SU-DHL-6 (cell line): ENCODE measurements around the gene RNF123.

Source experiments
- H2AFZ ChIP-seq: fragments of 200-600 bp; sonication (generic); 2 replicates; pipeline ENCODE4 v1.6.1; 2014; ENCODE audit warnings: low read depth, mild to moderate bottlenecking, moderate library complexity, mixed read lengths, antibody characterized with exemption, low read length; ENCODE audit not compliant: severe bottlenecking
- H3F3A ChIP-seq: fragments of 200-600 bp; shearing (Covaris generic); 2 replicates; pipeline ENCODE4 v1.6.0; 2016; ENCODE audit warnings: antibody characterized with exemption, mild to moderate bottlenecking; ENCODE audit not compliant: insufficient read depth
- H3K27ac ChIP-seq: fragments of 200-600 bp; sonication (generic); 2 replicates; pipeline ENCODE4 v1.5.1; 2016; ENCODE audit warnings: low read depth, mild to moderate bottlenecking, low read length, moderate library complexity, mixed read lengths
- H3K27me3 ChIP-seq: fragments of 200-600 bp; sonication (generic), shearing (Covaris generic); 2 replicates; pipeline ENCODE4 v1.6.0; 2014; ENCODE audit warnings: mild to moderate bottlenecking, low read length
- H3K36me3 ChIP-seq: fragments of 200-600 bp; sonication (generic); 2 replicates; pipeline ENCODE4 v1.6.1; 2014; ENCODE audit warnings: mild to moderate bottlenecking, low read length, mixed read lengths
- H3K4me2 ChIP-seq: fragments of 300-600, 200-600 bp; shearing (Covaris generic), sonication (generic); 2 replicates; pipeline ENCODE4 v1.6.0; 2014; ENCODE audit warnings: low read length, low read depth, mild to moderate bottlenecking; ENCODE audit not compliant: poor library complexity, severe bottlenecking
- H3K4me3 ChIP-seq: fragments of 200-600 bp; sonication (generic); 2 replicates; pipeline ENCODE4 v1.5.1; 2014; ENCODE audit warnings: antibody characterized with exemption, low read length, mild to moderate bottlenecking, mixed read lengths; ENCODE audit not compliant: insufficient read depth, poor library complexity, severe bottlenecking
- H3K79me2 ChIP-seq: fragments of 200-600 bp; sonication (generic); 2 replicates; pipeline ENCODE4 v1.6.1; 2014; ENCODE audit warnings: mild to moderate bottlenecking, low read length, moderate library complexity; ENCODE audit not compliant: insufficient read depth
- H3K9ac ChIP-seq: fragments of 200-600 bp; sonication (generic); 2 replicates; pipeline ENCODE4 v1.7.0; 2014; ENCODE audit warnings: mild to moderate bottlenecking, low read length
- H3K9me2 ChIP-seq: fragments of 200-600 bp; sonication (generic); replicated peaks from 2 replicates; pipeline ENCODE4 v1.6.1; 2014; ENCODE audit warnings: low read length; ENCODE audit not compliant: insufficient read depth
- H3K9me3 ChIP-seq: fragments of 200-600 bp; sonication (generic); 2 replicates; pipeline ENCODE4 v1.6.1; 2014; ENCODE audit warnings: low read length, mixed read lengths; ENCODE audit not compliant: insufficient read depth
- H4K20me1 ChIP-seq: fragments of 200-600 bp; sonication (generic); 2 replicates; pipeline ENCODE4 v1.6.1; 2014; ENCODE audit warnings: low read depth, mild to moderate bottlenecking, antibody characterized with exemption, low read length, moderate library complexity, mixed read lengths
- CTCF ChIP-seq: fragments of 200-600 bp; sonication (generic); IDR thresholded peaks from one replicate; pipeline ENCODE4 v1.5.1; 2017; ENCODE audit warnings: antibody characterized with exemption, mild to moderate bottlenecking, low read length, moderate library complexity; ENCODE audit not compliant: insufficient read depth, poor library complexity, severe bottlenecking
- EZH2phosphoT487 ChIP-seq: fragments of 200-600 bp; sonication (generic), shearing (Covaris generic); conservative IDR thresholded peaks from 2 replicates; pipeline ENCODE4 v1.6.1; 2018; ENCODE audit warnings: mild to moderate bottlenecking, antibody characterized with exemption, low read length, moderate library complexity, mixed read lengths

RNF123 gene

GRCh38 chr3:49716169-49716568 lies 26.8 kb downstream of the RNF123 start:
- H3K36me3 ChIP-seq = no peaks in the 10 kb centered on the region
- H2AFZ ChIP-seq = no peak overlapping the region
- H3F3A ChIP-seq = peaks cover 6% of the 10 kb centered on the region; the same call in 1 of the 2 replicates
- no peak overlapping the region for H3K27ac ChIP-seq
- no peaks in the 10 kb centered on the region for H4K20me1 ChIP-seq
- H3K9me3 ChIP-seq = no peaks in the 10 kb centered on the region
- no peaks in the 10 kb centered on the region for H3K9me2 ChIP-seq
- H3K4me3 ChIP-seq = no peak overlapping the region
- H3K9ac ChIP-seq = no peak overlapping the region
- TF ChIP-seq EZH2phosphoT487 = no peak
- no peak for TF ChIP-seq CTCF
- H3K79me2 ChIP-seq = no peaks in the 10 kb centered on the region
- H3K4me2 ChIP-seq = no peak overlapping the region
- no peaks in the 10 kb centered on the region for H3K27me3 ChIP-seq

DNA sequence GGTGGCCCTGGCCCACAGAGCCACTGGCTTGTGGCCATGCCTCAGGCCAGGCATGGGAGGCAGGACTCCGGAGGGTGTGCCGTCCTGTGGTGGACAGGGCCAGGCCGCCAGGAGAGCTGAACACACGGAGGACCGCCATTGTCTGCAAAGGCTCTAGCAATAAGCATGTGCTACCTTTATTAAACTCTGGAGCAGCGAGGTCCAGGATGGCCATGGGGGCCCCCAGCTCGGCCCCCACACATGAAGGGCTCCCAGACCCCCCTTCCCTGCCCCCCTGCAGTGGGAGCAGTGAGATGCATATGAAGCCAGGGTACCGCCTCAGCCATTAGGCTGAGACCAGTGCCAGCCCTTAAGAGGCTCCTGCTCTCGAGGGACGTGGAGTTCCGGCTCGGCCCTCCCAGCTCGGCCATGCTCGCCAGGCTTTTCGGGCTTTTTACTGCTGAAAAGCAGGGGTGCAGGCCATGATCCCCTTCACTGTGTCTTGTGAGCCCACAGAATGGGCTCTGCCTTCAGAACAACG lies 27.4 kb downstream of the RNF123 start:
- Histone ChIP-seq H3K9me2 (no peaks in the 10 kb centered on the region), H3K36me3 (no peaks in the 10 kb centered on the region), H3K9ac (no peak overlapping the region), H4K20me1 (no peaks in the 10 kb centered on the region), H3K27me3 (no peaks in the 10 kb centered on the region), H3K27ac (no peak overlapping the region), H3K79me2 (no peaks in the 10 kb centered on the region), H2AFZ (no peak overlapping the region), H3K4me2 (no peak overlapping the region), H3F3A (peaks cover 9% of the 10 kb centered on the region; the same call in 1 of the 2 replicates), H3K4me3 (no peak overlapping the region), H3K9me3 (no peaks in the 10 kb centered on the region)
- TF ChIP-seq EZH2phosphoT487 (no peak), CTCF (no peak)

DNA sequence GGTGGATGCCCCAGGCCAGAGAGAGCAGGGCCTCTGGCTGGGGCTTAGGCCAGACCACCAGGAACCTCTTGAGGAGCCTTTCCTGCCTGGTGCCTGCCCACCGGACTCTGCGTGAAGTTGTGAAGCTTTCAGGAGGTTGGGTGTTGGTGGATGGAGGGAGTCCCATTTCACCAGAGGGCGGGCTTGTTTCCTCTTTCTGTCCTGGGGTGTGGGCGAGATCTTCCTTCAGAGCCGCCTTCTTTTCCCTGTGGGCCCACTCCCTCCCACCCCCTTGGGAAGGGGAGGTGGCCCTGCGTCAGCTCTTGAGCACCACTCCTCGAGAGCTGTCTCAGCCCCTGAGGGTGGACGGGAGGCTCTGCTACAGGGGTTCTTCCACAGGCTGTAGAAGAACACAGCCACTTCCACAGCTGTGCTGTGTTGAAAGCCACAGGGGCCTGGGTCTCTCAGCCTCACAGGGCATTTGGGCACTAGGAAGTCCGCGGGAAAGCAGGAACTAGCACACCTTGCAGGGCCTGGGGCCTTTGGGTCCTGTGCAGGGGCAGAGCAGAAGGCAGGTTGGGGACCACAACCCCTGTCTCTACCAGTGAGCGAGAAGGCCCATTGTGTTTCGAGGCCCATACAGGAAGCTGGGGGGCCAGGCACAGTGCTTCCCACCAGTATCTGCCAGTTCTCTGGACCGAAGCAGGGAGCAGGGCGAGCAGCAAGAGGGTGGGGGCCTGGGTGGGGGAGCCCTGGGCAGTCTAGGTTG lies 28.0 kb downstream of the RNF123 start:
- H3K9ac ChIP-seq = no peak overlapping the region
- H3K4me2 ChIP-seq = no peak overlapping the region
- no peak overlapping the region for H2AFZ ChIP-seq
- H3F3A ChIP-seq = peaks cover 9% of the 10 kb centered on the region; the same call in 1 of the 2 replicates
- no peaks in the 10 kb centered on the region for H4K20me1 ChIP-seq
- no peaks in the 10 kb centered on the region for H3K27me3 ChIP-seq
- no peak overlapping the region for H3K4me3 ChIP-seq
- TF ChIP-seq CTCF (no peak), EZH2phosphoT487 (no peak)
- no peak overlapping the region for H3K27ac ChIP-seq
- no peaks in the 10 kb centered on the region for H3K9me3 ChIP-seq
- H3K9me2 ChIP-seq = no peaks in the 10 kb centered on the region
- H3K36me3 ChIP-seq = no peaks in the 10 kb centered on the region
- H3K79me2 ChIP-seq = no peaks in the 10 kb centered on the region
